Heart left ventricle (tissue), 13 donors: Measurements from ENCODE around the gene SCN4A.
"Not testable (repeated sequence)": the region's sequence is repeated elsewhere in the genome, so short reads cannot be mapped to it uniquely, and the experiment has no call there.

ENCODE experiments used
- POLR2A ChIP-seq, 2 donors: fragments of 450-650 bp; IDR thresholded peaks; one replicate each; pipeline ENCODE4 v1.6.1; 2017; ENCODE audit warnings: antibody characterized with exemption in 2 of 2, mild to moderate bottlenecking in 2 of 2, moderate library complexity in 2 of 2
- TF ChIP-seq, protein P1 (sequence below), 12 donors: fragments of 200-600 bp; sonication (generic) in 4 of 12; IDR thresholded peaks; one replicate each; pipeline versions ENCODE4 v1.5.0 to v1.8.0; 2018 to 2022; ENCODE audit warnings: antibody characterized with exemption in 12 of 12, mild to moderate bottlenecking in 5 of 12
- donor health status: ischemic (EF 13 %, LVEDD 7.1; RV severe dilation, severe dysfunction).
- donor health status: DM: no; HTN: yes; CAD: no.
- donor health status: DM: no; HTN: no; CAD: no.
- donor health status: ischemic (EF 25% LVEDD 6.9; RV normal size, moderate dysfunction).
- donor health status: ischemic (EF 25% LVEDD 5.7; RV mildly dilated, moderate dysfunction).
- donor health status: ischemic (EF 35%, LVEDD 5.7; RV mildly dilated, moderate dysfunction).
- donor health status: nonischemic (EF 11% LVEDD 7.7; RV severe dilation, severe dysfunction).
- donor health status: DM: yes; HTN: yes; CAD: no.
- donor health status: PGD.
- donor health status: ischemic (EF 29% LVEDD 5.4; RV normal size, mild dysfunction).
- donor health status: nonischemic (EF 23%, LVEDD 6.1; RV moderate dilation, normal function).

GRCh38 chr17:63892316-63893037, 80.2 kb downstream of the SCN4A start:
- TF ChIP-seq, protein P1, sequence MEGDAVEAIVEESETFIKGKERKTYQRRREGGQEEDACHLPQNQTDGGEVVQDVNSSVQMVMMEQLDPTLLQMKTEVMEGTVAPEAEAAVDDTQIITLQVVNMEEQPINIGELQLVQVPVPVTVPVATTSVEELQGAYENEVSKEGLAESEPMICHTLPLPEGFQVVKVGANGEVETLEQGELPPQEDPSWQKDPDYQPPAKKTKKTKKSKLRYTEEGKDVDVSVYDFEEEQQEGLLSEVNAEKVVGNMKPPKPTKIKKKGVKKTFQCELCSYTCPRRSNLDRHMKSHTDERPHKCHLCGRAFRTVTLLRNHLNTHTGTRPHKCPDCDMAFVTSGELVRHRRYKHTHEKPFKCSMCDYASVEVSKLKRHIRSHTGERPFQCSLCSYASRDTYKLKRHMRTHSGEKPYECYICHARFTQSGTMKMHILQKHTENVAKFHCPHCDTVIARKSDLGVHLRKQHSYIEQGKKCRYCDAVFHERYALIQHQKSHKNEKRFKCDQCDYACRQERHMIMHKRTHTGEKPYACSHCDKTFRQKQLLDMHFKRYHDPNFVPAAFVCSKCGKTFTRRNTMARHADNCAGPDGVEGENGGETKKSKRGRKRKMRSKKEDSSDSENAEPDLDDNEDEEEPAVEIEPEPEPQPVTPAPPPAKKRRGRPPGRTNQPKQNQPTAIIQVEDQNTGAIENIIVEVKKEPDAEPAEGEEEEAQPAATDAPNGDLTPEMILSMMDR (IDR thresholded peaks at IDR 0.05): peak in 1 of 12 donors; percentile 24
- not testable (repeated sequence) for TF ChIP-seq POLR2A (IDR thresholded peaks at IDR 0.05)
